GM19351 (cell line): ENCODE results near the gene NCDN.
"Not testable (repeated sequence)": the region's sequence is repeated elsewhere in the genome, so short reads cannot be mapped to it uniquely, and the experiment has no call there.

ENCODE experiments used
- ATAC-seq: cut with Tn5 transposase; IDR thresholded peaks from one replicate; pipeline ENCODE4 v1.9.1; 2021; ENCODE audit warnings: mild to moderate bottlenecking, moderate library complexity; ENCODE audit not compliant: unreplicated experiment

NCDN gene

DNA sequence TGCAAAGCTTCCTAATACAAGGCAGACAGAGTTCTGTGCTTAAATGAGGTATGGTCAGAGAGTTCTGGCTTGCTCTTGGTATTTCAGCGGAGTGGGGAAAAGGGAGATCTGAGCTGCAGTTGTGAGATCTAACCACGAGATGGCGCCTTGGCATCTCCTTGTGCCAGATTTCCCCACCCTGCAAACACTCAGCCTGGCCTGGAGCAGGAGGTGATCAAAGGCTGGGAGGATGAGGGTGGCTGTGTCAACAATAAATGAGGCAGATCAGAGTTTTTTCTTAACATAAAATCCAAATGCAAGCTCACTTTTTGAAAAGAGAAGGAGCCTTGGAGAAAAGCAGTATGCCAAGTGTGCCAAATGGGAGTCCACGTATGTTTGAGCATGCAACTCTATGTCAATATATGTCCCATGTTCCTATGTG lies 11.4 kb downstream of the NCDN start:
- ATAC-seq: no peak

DNA sequence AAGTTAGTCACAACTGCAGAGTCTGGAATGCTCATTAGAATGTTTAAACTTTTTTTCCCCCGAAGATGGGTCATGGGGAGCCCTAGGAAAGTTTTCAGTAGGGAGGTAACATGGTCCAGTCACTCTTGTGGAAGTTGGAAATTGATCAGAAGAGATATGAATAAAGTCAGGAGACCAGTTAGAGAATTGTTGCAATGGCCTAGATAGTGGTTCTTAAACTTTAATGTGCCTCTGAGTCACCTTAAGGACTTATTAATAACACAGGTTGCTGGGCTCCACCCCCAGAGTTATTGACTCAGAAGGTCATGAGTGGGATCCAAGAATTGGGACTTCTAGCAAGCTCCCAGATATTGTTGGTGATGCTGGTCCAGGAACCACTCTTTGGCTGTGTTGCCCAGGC lies 12.3 kb downstream of the NCDN start:
- ATAC-seq: no peak

GRCh38 chr1:35570589-35571137 lies 13.1 kb downstream of the NCDN start:
- ATAC-seq: no peak

DNA sequence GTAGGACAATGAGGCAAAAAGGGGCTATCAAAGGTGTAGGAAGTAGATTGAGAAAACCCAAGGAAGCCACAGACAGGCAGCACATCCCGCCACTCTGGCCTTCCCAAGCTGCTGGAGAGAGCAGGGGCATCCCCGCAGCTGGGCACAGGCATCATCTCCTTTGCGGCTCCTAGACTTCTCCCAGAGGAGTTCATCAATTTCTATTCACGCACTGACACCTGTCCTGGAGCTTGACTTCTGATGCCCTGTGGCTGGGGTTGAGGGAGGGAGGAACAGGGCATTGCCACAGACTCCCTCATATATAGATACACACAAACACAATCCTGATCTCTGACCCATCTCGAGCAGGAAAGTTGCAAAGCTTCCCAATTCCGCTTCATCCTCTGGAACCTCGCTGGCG lies 13.7 kb downstream of the NCDN start:
- no peak for ATAC-seq

GRCh38 chr1:35572296-35572695 lies 14.7 kb downstream of the NCDN start:
- no peak for ATAC-seq

- ATAC-seq: no peak
These were observed 15.9 kb downstream of the NCDN start, which contains the start of gene TFAP2E for GRCh38 chr1:35573198-35574124. TSS of gene TFAP2E (plus strand) at chr1:35573314. CDS start at chr1:35573578, 264 bp downstream.

GRCh38 chr1:35574125-35574654 lies 16.6 kb downstream of the NCDN start:
- ATAC-seq: no peak

GRCh38 chr1:35574655-35575415 lies 17.2 kb downstream of the NCDN start:
- ATAC-seq: no peak

DNA sequence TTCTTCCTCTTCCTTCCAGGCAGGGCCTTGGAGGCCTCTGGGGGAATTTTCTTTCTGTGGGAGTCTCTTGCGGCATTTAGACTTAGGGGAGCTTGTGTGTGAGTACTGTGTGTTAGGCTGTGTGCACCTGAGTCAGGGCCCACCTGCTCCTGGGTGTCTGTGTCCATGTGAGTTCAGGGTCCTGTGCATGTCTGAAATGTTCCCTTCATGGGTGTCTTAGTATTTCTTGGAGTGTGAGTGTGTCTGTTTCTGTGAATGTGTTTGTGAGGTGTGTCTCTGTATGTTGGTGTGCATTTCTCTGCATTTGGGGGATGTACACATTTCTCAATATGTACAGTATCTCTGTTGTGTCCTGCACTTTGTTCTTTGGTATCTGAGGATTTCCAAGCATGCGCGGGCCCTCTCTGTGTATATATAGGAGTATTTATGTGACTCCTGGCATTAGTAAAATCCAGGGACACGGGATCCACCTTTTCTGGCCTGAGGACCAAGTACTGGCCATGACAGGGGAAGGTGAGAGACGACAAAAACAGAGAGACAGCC lies 17.9 kb downstream of the NCDN start:
- ATAC-seq: no peak

DNA sequence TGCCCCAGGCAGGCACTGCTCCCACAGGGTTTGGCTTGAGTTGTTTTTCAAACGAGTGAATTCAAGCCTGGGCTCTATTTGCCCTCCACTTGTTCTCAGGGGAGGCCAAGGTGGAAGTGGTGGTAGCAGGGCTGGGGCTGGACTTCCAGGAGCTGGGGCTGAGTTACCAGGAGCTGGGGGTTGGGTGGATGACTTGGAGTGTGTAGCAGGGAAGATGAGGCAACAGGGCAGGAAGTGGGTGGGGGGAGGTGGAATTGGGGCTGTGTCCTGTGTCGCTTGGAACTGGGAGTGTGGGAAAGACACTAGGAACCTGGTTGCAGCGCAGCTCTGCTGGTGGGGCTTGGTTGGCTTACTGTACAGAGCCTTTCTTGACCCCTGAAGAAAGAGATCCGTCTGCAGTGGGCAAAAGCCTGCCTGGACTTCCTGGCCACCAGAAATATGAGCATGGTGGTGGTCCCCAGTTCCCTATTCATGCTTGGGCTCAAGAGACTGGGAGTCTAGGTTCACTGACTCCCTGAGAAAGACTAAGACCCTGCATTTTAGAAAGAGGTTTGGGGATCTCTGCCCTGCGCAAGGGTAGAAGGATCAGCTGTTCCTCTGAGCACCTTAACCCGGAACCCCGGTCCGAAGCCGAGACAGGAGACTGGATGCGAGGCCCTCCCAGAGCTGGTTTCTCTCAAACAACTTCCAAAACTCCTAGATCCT lies 18.6 kb downstream of the NCDN start:
- no peak for ATAC-seq

DNA sequence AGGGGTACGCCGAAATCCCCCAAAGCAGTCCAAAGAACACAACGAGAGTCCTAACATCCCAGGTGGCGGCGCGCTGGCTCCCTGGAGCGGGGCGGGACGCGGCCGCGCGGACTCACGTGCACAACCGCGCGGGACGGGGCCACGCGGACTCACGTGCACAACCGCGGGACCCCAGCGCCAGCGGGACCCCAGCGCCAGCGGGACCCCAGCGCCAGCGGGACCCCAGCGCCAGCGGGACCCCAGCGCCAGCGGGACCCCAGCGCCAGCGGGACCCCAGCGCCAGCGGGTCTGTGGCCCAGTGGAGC lies 19.1 kb downstream of the NCDN start:
- ATAC-seq: not testable (repeated sequence)

DNA sequence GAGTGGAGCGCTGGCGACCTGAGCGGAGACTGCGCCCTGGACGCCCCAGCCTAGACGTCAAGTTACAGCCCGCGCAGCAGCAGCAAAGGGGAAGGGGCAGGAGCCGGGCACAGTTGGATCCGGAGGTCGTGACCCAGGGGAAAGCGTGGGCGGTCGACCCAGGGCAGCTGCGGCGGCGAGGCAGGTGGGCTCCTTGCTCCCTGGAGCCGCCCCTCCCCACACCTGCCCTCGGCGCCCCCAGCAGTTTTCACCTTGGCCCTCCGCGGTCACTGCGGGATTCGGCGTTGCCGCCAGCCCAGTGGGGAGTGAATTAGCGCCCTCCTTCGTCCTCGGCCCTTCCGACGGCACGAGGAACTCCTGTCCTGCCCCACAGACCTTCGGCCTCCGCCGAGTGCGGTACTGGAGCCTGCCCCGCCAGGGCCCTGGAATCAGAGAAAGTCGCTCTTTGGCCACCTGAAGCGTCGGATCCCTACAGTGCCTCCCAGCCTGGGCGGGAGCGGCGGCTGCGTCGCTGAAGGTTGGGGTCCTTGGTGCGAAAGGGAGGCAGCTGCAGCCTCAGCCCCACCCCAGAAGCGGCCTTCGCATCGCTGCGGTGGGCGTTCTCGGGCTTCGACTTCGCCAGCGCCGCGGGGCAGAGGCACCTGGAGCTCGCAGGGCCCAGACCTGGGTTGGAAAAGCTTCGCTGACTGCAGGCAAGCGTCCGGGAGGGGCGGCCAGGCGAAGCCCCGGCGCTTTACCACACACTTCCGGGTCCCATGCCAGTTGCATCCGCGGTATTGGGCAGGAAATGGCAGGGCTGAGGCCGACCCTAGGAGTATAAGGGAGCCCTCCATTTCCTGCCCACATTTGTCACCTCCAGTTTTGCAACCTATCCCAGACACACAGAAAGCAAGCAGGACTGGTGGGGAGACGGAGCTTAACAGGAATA lies 19.7 kb downstream of the NCDN start:
- no peak for ATAC-seq

DNA sequence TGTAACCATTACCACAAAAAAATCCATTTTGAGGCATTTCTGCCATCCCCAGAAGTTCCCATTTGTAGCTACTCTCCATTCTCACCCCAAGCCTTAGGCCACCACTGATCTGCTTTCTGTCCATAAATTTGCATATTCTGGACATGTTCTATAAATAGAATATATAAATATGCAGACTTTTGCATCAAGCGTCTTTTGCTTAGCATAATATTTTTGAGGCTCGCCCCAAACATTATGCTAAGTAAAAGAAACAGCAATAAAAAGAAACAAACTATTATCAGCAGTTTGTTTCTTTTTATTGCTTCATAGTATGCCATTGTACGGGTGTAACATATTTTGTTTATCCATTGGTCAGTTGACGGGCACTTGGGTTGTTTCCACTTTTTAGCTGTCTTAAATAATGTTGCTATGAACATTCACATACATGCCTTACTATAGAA lies 23.4 kb downstream of the NCDN start:
- no peak for ATAC-seq

DNA sequence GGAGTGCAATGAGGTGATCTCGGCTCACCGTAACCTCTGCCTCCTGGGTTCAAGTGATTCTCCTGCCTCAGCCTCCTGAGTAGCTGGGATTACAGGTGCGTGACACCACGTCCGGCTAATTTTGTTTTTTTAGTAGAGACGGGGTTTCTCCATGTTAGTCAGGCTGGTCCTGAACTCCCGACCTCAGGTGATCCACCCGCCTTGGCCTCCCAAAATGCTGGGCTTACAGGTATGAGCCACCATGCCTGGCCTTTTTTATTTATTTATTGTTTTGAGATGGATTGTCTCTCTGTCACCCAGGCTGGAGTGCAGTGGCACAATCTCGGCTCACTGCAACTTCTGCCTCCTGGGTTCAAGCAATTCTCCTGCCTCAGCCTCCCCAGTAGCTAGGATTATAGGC lies 24.0 kb downstream of the NCDN start:
- ATAC-seq: not testable (repeated sequence)

- no peak for ATAC-seq
These were observed 27.7 kb downstream of the NCDN start for GRCh38 chr1:35585281-35585680.

GRCh38 chr1:35585805-35586204 lies 28.2 kb downstream of the NCDN start:
- not testable (repeated sequence) for ATAC-seq

DNA sequence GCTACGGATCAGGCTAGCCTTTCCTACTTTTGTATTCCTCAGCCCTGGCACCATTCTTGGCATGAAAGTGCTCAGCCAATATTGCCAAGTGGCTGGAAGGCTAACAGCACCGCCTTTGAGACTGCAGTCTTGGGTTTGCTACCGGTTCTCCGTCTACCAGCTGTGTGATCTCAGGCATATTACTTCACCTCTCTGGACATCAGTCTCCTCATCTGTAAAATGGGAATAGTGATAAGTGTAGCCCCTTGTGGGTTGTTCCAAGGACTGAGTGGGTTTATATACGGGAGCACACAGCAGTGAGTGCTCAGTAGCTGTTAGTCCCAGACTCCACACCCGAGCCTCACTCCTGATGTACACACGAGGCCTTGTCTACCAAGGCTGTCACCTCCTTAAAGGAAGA lies 29.2 kb downstream of the NCDN start:
- no peak for ATAC-seq

DNA sequence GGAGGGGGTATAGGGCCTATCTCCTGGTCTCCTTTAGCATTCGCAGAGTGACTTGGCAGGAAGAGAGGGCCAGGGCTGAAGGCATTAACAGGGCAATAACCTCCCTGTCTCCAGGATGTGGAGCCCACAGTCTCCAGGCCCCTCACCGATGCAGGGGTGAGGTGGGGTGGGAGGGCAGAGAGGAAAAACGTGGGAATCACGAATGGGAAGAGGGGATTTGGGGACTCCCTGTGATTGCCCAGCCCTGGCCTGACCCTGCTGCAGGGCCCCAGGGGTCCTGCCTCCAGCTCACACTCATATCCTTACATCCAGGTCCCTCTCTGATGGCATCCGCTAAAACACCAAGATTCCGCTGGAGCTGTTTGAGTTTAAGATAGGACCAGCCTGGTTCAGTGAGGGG lies 30.1 kb downstream of the NCDN start:
- ATAC-seq: no peak

DNA sequence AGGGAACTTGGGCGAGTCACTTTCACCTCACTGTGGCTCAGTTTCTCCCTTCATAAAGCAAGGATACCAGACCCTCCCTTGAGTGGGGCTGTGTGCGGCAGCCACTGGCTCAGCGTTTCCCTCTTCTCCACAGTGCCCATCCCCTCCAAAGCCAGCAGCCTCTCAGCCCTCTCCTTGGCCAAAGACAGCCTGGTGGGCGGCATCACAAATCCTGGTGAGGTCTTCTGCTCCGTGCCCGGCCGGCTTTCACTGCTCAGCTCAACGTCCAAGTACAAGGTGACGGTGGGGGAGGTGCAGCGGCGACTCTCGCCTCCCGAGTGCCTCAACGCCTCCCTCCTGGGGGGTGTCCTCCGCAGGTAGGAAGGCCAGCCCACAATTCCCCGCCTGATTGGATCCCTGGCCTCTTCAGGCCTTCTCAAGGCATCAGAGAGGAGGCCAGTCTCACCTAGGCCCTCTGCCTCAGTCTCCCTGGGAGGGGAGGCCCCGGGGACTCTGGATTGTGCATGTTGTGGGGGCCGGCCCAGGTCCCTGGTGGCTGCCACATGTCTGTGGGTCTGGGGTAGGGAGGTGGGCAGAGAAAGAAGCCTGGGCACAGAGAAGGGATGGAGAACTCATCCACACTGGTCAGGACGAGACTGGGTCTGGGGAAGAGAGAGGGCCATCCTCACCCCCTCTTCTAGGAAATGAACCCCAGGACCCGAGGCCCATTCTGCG lies 30.8 kb downstream of the NCDN start:
- ATAC-seq: no peak
